Gastrocnemius medialis (tissue), 4 donors: Measurements from ENCODE around the gene PLXDC2.

Source experiments
- POLR2A ChIP-seq, 2 donors: fragments of 450-650 bp; IDR thresholded peaks; one replicate each; pipeline ENCODE4 v1.6.1; 2017; ENCODE audit warnings: antibody characterized with exemption in 2 of 2, mild to moderate bottlenecking in 2 of 2, moderate library complexity in 2 of 2
- TF ChIP-seq, protein P1 (sequence below), 5 experiments: fragments of 450-650 bp in 3 of 5; fragments of 200-600 bp in 2 of 5; sonication (generic) in 2 of 5; IDR thresholded peaks in 4 of 5; conservative IDR thresholded peaks in 1 of 5; 1 replicate in 4 of 5; 2 replicates in 1 of 5; pipeline ENCODE4 v1.5.1; 2016 to 2019; ENCODE audit warnings: antibody characterized with exemption in 5 of 5, mild to moderate bottlenecking in 3 of 5, moderate library complexity in 3 of 5

DNA sequence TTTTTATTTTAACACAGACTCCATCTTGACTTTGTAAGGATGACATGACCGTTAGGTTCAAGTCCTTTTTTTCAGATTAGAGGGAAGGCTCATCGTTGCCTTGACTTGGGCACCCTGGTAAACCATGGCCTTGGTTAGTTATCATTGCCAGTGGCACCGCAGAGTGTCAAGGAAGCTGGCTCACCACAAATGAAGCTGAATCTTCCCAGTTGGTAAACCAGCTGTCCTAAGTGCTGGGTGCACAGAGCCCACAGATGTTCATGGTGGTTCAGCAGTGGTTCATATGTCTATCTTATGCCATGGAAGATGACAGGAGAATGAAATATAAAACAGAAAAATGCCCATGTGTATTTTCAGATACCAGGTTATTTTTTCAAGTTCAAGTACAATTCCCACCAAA is 273.6 kb downstream of the PLXDC2 start:
- TF ChIP-seq, protein P1, sequence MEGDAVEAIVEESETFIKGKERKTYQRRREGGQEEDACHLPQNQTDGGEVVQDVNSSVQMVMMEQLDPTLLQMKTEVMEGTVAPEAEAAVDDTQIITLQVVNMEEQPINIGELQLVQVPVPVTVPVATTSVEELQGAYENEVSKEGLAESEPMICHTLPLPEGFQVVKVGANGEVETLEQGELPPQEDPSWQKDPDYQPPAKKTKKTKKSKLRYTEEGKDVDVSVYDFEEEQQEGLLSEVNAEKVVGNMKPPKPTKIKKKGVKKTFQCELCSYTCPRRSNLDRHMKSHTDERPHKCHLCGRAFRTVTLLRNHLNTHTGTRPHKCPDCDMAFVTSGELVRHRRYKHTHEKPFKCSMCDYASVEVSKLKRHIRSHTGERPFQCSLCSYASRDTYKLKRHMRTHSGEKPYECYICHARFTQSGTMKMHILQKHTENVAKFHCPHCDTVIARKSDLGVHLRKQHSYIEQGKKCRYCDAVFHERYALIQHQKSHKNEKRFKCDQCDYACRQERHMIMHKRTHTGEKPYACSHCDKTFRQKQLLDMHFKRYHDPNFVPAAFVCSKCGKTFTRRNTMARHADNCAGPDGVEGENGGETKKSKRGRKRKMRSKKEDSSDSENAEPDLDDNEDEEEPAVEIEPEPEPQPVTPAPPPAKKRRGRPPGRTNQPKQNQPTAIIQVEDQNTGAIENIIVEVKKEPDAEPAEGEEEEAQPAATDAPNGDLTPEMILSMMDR (IDR thresholded peaks at IDR 0.05 in 4 of 5, conservative IDR thresholded peaks at IDR 0.05 in 1 of 5): no peak
- TF ChIP-seq POLR2A (IDR thresholded peaks at IDR 0.05): no peak
